IMR-90 (cell line): Measurements from ENCODE around the gene RUNX3. TPM values are rescaled to one million over a fixed set of nuclear protein-coding genes. Genes with fewer than 3 reads are reported as not detected.

ENCODE experiments used
- ATAC-seq: fragments of 200-7000 bp; cut with Tn5 transposase; 2 replicates; pipeline ENCODE4 v1.9.1; 2020; ENCODE audit warnings: low read depth, mild to moderate bottlenecking, moderate library complexity
- BruUV-seq: library from RNA; stranded (reverse); fragments of 400-500 nt; replicated peaks from 2 replicates; lab custom pipeline; 2021; lab: Mats Ljungman, UMichigan
- CTCF ChIA-PET: fragments of 300-600 bp; formaldehyde crosslinking; extraction: SDS; loops from one replicate; lab custom pipeline; 2021; ENCODE audit warnings: antibody characterized with exemption; lab: Yijun Ruan, JAX
- POLR2A ChIA-PET: fragments of 300-600 bp; sonication (Branson Sonifier 250); formaldehyde crosslinking; loops from one replicate; lab custom pipeline; 2022; ENCODE audit warnings: antibody characterized with exemption; ENCODE audit not compliant: unreplicated experiment; lab: Charles Lee
- DNase-seq: peaks from one replicate; pipeline ENCODE4 v3.0.0; 2013
- H2AFZ ChIP-seq: replicated peaks from 2 replicates; pipeline ENCODE3; 2013; ENCODE audit warnings: low read length, mild to moderate bottlenecking; ENCODE audit not compliant: poor library complexity
- H2AK5ac ChIP-seq: 2 replicates; pipeline ENCODE4 v1.6.1; 2013; ENCODE audit warnings: low read depth, low read length, inconsistent platforms
- H2AK9ac ChIP-seq: replicated peaks from 2 replicates; pipeline ENCODE3; 2013; ENCODE audit warnings: mild to moderate bottlenecking, low read depth, low read length, moderate library complexity; ENCODE audit not compliant: poor library complexity
- H2BK120ac ChIP-seq: 2 replicates; pipeline ENCODE4 v1.6.1; 2013; ENCODE audit warnings: low read depth, low read length, inconsistent platforms
- H2BK15ac ChIP-seq: 3 replicates; pipeline ENCODE4 v1.6.1; 2013; ENCODE audit warnings: low read depth, low read length, inconsistent platforms
- H2BK20ac ChIP-seq: 2 replicates; pipeline ENCODE4 v1.6.1; 2013; ENCODE audit warnings: low read depth, mild to moderate bottlenecking, inconsistent platforms, low read length, moderate library complexity
- H2BK5ac ChIP-seq: 2 replicates; pipeline ENCODE4 v1.6.1; 2013; ENCODE audit warnings: mild to moderate bottlenecking, low read depth, low read length, inconsistent platforms; ENCODE audit not compliant: poor library complexity, severe bottlenecking
- H3K14ac ChIP-seq: replicated peaks from 2 replicates; pipeline ENCODE4 v1.6.1; 2013; ENCODE audit warnings: low read depth, low read length, inconsistent platforms
- H3K18ac ChIP-seq: 2 replicates; pipeline ENCODE4 v1.6.1; 2013; ENCODE audit warnings: low read depth, low read length, control low read depth
- H3K23ac ChIP-seq: 2 replicates; pipeline ENCODE4 v1.6.1; 2013; ENCODE audit warnings: low read depth, low read length, inconsistent platforms
- H3K27ac ChIP-seq: 2 replicates; pipeline ENCODE4 v1.5.1; 2013; ENCODE audit warnings: mild to moderate bottlenecking, control low read depth, low read length; ENCODE audit not compliant: insufficient read depth
- H3K27me3 ChIP-seq: 2 replicates; pipeline ENCODE4 v1.6.1; 2013; ENCODE audit warnings: low read length; ENCODE audit not compliant: control insufficient read depth, insufficient read depth
- H3K36me3 ChIP-seq: 2 replicates; pipeline ENCODE4 v1.6.1; 2013; ENCODE audit warnings: low read length, mixed read lengths; ENCODE audit not compliant: control insufficient read depth, insufficient read depth
- H3K4ac ChIP-seq: 2 replicates; pipeline ENCODE4 v1.6.1; 2013; ENCODE audit warnings: low read depth, low read length, inconsistent platforms
- H3K4me1 ChIP-seq: 2 replicates; pipeline ENCODE4 v1.6.1; 2013; ENCODE audit warnings: low read length, mixed read lengths; ENCODE audit not compliant: control insufficient read depth, insufficient read depth
- H3K4me2 ChIP-seq: 2 replicates; pipeline ENCODE4 v1.6.1; 2013; ENCODE audit warnings: low read depth, mild to moderate bottlenecking, control low read depth, low read length, moderate library complexity
- H3K4me3 ChIP-seq: 2 replicates; pipeline ENCODE4 v1.5.1; 2013; ENCODE audit warnings: low read depth, mild to moderate bottlenecking, control low read depth, low read length, moderate library complexity; ENCODE audit not compliant: insufficient read depth
- H3K56ac ChIP-seq: 2 replicates; pipeline ENCODE4 v1.6.1; 2013; ENCODE audit warnings: low read length, inconsistent platforms; ENCODE audit not compliant: insufficient read depth; ENCODE audit errors: extremely low read depth
- H3K79me1 ChIP-seq, 2 experiments: 2 replicates each; pipeline ENCODE4 v1.6.1; 2013; ENCODE audit warnings: low read length in 2 of 2, inconsistent platforms in 1 of 2, low read depth in 1 of 2
- H3K9ac ChIP-seq: 2 replicates; pipeline ENCODE4 v1.6.1; 2013; ENCODE audit warnings: low read depth, low read length, control low read depth
- H3K9me1 ChIP-seq: 2 replicates; pipeline ENCODE4 v1.6.1; 2013; ENCODE audit warnings: low read length, inconsistent platforms; ENCODE audit not compliant: insufficient read depth
- H3K9me3 ChIP-seq: 2 replicates; pipeline ENCODE4 v1.6.1; 2013; ENCODE audit warnings: low read length; ENCODE audit not compliant: control insufficient read depth, insufficient read depth
- H4K20me1 ChIP-seq: 2 replicates; pipeline ENCODE4 v1.6.1; 2013; ENCODE audit warnings: low read length, inconsistent platforms; ENCODE audit not compliant: insufficient read depth
- H4K5ac ChIP-seq: 2 replicates; pipeline ENCODE4 v1.6.1; 2013; ENCODE audit warnings: mild to moderate bottlenecking, low read depth, low read length, control low read depth
- H4K8ac ChIP-seq, 2 experiments: 2 replicates each; pipeline ENCODE4 v1.6.1; 2013; ENCODE audit warnings: low read depth in 2 of 2, low read length in 2 of 2, control low read depth in 1 of 2, inconsistent platforms in 1 of 2
- H4K91ac ChIP-seq: 2 replicates; pipeline ENCODE4 v1.6.1; 2013; ENCODE audit warnings: low read depth, low read length, inconsistent platforms; ENCODE audit not compliant: insufficient read depth
- BHLHE40 ChIP-seq: fragments of 150-350 bp; IDR thresholded peaks from 2 replicates; pipeline ENCODE4 v1.6.1; 2016; ENCODE audit warnings: mild to moderate bottlenecking, low read depth, low read length
- CEBPB ChIP-seq: IDR thresholded peaks from 2 replicates; pipeline ENCODE4 v1.6.1; 2012; ENCODE audit warnings: low read depth, low read length, improper control_type of control experiment
- FOS ChIP-seq: fragments of 150-350 bp; IDR thresholded peaks from 2 replicates; pipeline ENCODE4 v1.6.1; 2016; ENCODE audit warnings: low read depth, low read length
- MAFK ChIP-seq: IDR thresholded peaks from 2 replicates; pipeline ENCODE4 v1.6.1; 2012; ENCODE audit warnings: low read depth, low read length, improper control_type of control experiment
- MAZ ChIP-seq: IDR thresholded peaks from 2 replicates; pipeline ENCODE4 v1.6.1; 2012; ENCODE audit warnings: low read depth, mild to moderate bottlenecking, low read length, improper control_type of control experiment, moderate library complexity, borderline replicate concordance
- MXI1 ChIP-seq: IDR thresholded peaks from 2 replicates; pipeline ENCODE4 v1.6.1; 2012; ENCODE audit warnings: low read depth, mild to moderate bottlenecking, low read length, moderate library complexity, borderline replicate concordance
- RAD21 ChIP-seq: IDR thresholded peaks from 2 replicates; pipeline ENCODE4 v1.6.1; 2012; ENCODE audit warnings: low read length, improper control_type of control experiment
- WGBS, 2 experiments: methylation state at CpG; one replicate each; pipeline versions ENCODE4 v1.1.5 to v1.1.7; 2013; ENCODE audit warnings: missing lambda C conversion rate in 2 of 2; ENCODE audit not compliant: insufficient read length in 1 of 2; ENCODE audit errors: extremely low coverage in 2 of 2; 5-methylcytosine and 5-hydroxymethylcytosine counted together
- dilution Hi-C: fragments of 300-500 bp; cut with HindIII; formaldehyde crosslinking; loops from one replicate; pipeline ENCODE4 v1.14.3; 2018; ENCODE audit warnings: low sequenced_read_pairs; ENCODE audit not compliant: unreplicated experiment
- in situ Hi-C: fragments of 300-500 bp; cut with MboI; formaldehyde crosslinking; loops from 3 replicates; pipeline ENCODE4 v1.14.3; 2019; ENCODE audit warnings: low sequenced_read_pairs, inconsistent platforms, mixed read lengths
- intact Hi-C: fragments of 100-400 bp; cut with micrococcal nuclease; formaldehyde crosslinking; loops from 2 replicates; pipeline ENCODE4 v1.10.0; 2022
- polyA plus RNA-seq, 3 experiments: library from polyadenylated mRNA; depleted of rRNA; stranded (reverse); fragments of >200 nt; gene quantifications; 2 replicates each; pipeline ENCODE4 v1.2.3, GENCODE V29; 2012; ENCODE audit warnings: low replicate concordance in 1 of 3
- total RNA-seq: library from RNA; depleted of rRNA; stranded (reverse); fragments of >200 nt; gene quantifications from 2 replicates; pipeline ENCODE4 v1.2.3, GENCODE V29; 2012
- TF ChIP-seq, protein P1 (sequence below): fragments of 150-350 bp; IDR thresholded peaks from 2 replicates; pipeline ENCODE4 v1.6.1; 2017; ENCODE audit warnings: mild to moderate bottlenecking, antibody characterized with exemption, low read length, low read depth
- TF ChIP-seq, protein P2 (sequence below): fragments of 150-350 bp; IDR thresholded peaks from 2 replicates; pipeline ENCODE4 v1.6.1; 2016; ENCODE audit warnings: low read depth, mild to moderate bottlenecking, low read length, moderate library complexity, borderline replicate concordance
- TF ChIP-seq, protein P3 (sequence below): conservative IDR thresholded peaks from 2 replicates; pipeline ENCODE4 v1.5.1; 2012; ENCODE audit warnings: mild to moderate bottlenecking, low read depth, low read length, improper control_type of control experiment

RUNX3 gene
- total and polyA plus RNA-seq, 2 of the 4 experiments (the other 2 are of a cell fraction): 0.07 TPM; not detected in 1

- TF ChIP-seq, protein P1, sequence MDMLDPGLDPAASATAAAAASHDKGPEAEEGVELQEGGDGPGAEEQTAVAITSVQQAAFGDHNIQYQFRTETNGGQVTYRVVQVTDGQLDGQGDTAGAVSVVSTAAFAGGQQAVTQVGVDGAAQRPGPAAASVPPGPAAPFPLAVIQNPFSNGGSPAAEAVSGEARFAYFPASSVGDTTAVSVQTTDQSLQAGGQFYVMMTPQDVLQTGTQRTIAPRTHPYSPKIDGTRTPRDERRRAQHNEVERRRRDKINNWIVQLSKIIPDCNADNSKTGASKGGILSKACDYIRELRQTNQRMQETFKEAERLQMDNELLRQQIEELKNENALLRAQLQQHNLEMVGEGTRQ: no peak
Measured at GRCh38 chr1:24966121-24966723, 36.1 kb upstream of the RUNX3 start (continued).

DNA sequence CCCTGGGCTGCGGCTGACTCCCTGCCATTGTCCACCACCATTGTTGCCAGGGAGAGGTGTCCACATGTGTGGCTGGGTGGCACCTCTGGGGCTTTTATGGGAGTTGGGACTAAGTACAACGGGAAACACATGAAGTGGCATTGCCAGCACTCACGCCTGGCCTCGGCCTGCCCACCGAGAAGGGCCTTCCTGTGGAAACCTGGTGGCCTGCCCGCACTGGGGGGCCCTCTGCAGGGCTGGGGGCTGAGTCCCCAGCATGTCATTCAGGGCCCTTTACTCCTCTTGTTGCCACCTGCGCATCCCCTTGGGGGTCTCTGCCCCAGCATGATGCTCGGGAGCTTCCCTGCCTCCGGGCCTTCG lies 35.5 kb upstream of the RUNX3 start:
- DNase-seq: no peak
- peak overlapping the region in 1 of 2 experiments; percentile 31; a peak in 1 of 4 replicates for H4K8ac ChIP-seq
- no peaks in the 10 kb centered on the region for H3K9me3 ChIP-seq
- H3K4me3 ChIP-seq: no peak overlapping the region
- H3K14ac ChIP-seq: no peak overlapping the region; the same call in 1 of the 2 replicates
- H3K27me3 ChIP-seq: peaks cover 14% of the 10 kb centered on the region; the same call in 1 of the 2 replicates
- BruUV-seq: no TSS peak
- no peaks in the 10 kb centered on the region for H3K36me3 ChIP-seq
- TF ChIP-seq, protein P2, sequence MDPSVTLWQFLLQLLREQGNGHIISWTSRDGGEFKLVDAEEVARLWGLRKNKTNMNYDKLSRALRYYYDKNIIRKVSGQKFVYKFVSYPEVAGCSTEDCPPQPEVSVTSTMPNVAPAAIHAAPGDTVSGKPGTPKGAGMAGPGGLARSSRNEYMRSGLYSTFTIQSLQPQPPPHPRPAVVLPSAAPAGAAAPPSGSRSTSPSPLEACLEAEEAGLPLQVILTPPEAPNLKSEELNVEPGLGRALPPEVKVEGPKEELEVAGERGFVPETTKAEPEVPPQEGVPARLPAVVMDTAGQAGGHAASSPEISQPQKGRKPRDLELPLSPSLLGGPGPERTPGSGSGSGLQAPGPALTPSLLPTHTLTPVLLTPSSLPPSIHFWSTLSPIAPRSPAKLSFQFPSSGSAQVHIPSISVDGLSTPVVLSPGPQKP: no peak
- TF ChIP-seq CEBPB (no peak), RAD21 (no peak), BHLHE40 (no peak), FOS (no peak), MAFK (no peak), MAZ (no peak), MXI1 (no peak)
- TF ChIP-seq, protein P3, sequence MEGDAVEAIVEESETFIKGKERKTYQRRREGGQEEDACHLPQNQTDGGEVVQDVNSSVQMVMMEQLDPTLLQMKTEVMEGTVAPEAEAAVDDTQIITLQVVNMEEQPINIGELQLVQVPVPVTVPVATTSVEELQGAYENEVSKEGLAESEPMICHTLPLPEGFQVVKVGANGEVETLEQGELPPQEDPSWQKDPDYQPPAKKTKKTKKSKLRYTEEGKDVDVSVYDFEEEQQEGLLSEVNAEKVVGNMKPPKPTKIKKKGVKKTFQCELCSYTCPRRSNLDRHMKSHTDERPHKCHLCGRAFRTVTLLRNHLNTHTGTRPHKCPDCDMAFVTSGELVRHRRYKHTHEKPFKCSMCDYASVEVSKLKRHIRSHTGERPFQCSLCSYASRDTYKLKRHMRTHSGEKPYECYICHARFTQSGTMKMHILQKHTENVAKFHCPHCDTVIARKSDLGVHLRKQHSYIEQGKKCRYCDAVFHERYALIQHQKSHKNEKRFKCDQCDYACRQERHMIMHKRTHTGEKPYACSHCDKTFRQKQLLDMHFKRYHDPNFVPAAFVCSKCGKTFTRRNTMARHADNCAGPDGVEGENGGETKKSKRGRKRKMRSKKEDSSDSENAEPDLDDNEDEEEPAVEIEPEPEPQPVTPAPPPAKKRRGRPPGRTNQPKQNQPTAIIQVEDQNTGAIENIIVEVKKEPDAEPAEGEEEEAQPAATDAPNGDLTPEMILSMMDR: no peak
- TF ChIP-seq, protein P1: no peak
- in situ Hi-C loops (no loop called here), dilution Hi-C loops (no loop called here), intact Hi-C loops (no loop called here)
- H3K9me1 ChIP-seq: peaks cover 6% of the 10 kb centered on the region
- peaks cover 4% of the 10 kb centered on the region; the same call in 1 of the 2 replicates for H3K4me1 ChIP-seq
- no peak overlapping the region for H3K56ac ChIP-seq
- no peak overlapping the region for H2AK9ac ChIP-seq
- no peak overlapping the region for H2BK5ac ChIP-seq
- no peak overlapping the region for H4K5ac ChIP-seq
- no peak overlapping the region; the same call in 2 of the 3 replicates for H2BK15ac ChIP-seq
- no peak for ATAC-seq
- no peak overlapping the region for H3K27ac ChIP-seq
- no peak overlapping the region for H2AFZ ChIP-seq
- no peaks in the 10 kb centered on the region for H3K79me1 ChIP-seq
- POLR2A ChIA-PET: no interaction called here
- H4K20me1 ChIP-seq: no peaks in the 10 kb centered on the region
- peak overlapping the region; percentile 73 for H2BK120ac ChIP-seq
- no peak overlapping the region for H3K4me2 ChIP-seq
- H3K4ac ChIP-seq: peak overlapping the region; percentile 82; the same call in 1 of the 2 replicates
- CTCF ChIA-PET: no interaction called here
- peak overlapping the region; percentile 83 for H2AK5ac ChIP-seq
- H2BK20ac ChIP-seq: peak overlapping the region; percentile 77
- H3K18ac ChIP-seq: no peak overlapping the region
- no peak overlapping the region for H3K9ac ChIP-seq
- no peak overlapping the region for H3K23ac ChIP-seq
- WGBS, 2 experiments: 95% methylated on average over 4 of the region's 10 CpGs; no CpG with 5 or more reads in 1 of the 2 experiments
- peak overlapping the region; percentile 88 for H4K91ac ChIP-seq
